HEK293 (cell line): Measurements from ENCODE around the gene RIPOR3.
A peak's percentile ranks its signal among the peaks of the same experiment; 100 is the strongest.

Experiments used
- CTCF ChIA-PET: fragments of 350-600 bp; formaldehyde crosslinking; extraction: SDS; loops from one replicate; lab custom pipeline; 2021; ENCODE audit warnings: antibody characterized with exemption; lab: Yijun Ruan, JAX
- POLR2A ChIA-PET: fragments of 300-600 bp; formaldehyde crosslinking; extraction: SDS; loops from one replicate; lab custom pipeline; 2020; ENCODE audit warnings: antibody characterized with exemption, inconsistent platforms; lab: Yijun Ruan, JAX
- H3K27ac ChIP-seq: fragments of 200-500 bp; sonication (Bioruptor generic); 2 replicates; pipeline ENCODE4 v1.5.1; 2014; ENCODE audit warnings: low read depth, low read length, control low read depth, inconsistent platforms; ENCODE audit errors: extremely low read depth
- H3K36me3 ChIP-seq, 2 experiments: fragments of 200-500 bp in 1 of 2; sonication (Bioruptor generic) in 1 of 2; 1 replicate in 1 of 2; 2 replicates in 1 of 2; pipeline ENCODE4 v1.5.1; 2014 to 2017; ENCODE audit warnings: inconsistent platforms in 2 of 2, low read length in 2 of 2; ENCODE audit not compliant: control insufficient read depth in 2 of 2, insufficient read depth in 1 of 2
- H3K4me1 ChIP-seq: fragments of 200-500 bp; sonication (Bioruptor generic); 2 replicates; pipeline ENCODE4 v1.5.1; 2014; ENCODE audit warnings: mild to moderate bottlenecking, low read length, inconsistent platforms; ENCODE audit not compliant: control insufficient read depth, insufficient read depth
- H3K4me3 ChIP-seq: 2 replicates; pipeline ENCODE4 v1.5.1; 2011; ENCODE audit warnings: low read depth, mild to moderate bottlenecking, control low read depth, low read length, moderate library complexity
- H3K9me3 ChIP-seq: fragments of 200-500 bp; sonication (Bioruptor generic); 2 replicates; pipeline ENCODE4 v1.5.1; 2014; ENCODE audit warnings: low read depth, low read length, inconsistent platforms; ENCODE audit not compliant: control insufficient read depth, insufficient read depth
- KLF1 ChIP-seq: fragments of 450-650 bp; formaldehyde crosslinking; IDR thresholded peaks from 2 replicates; pipeline ENCODE4 v1.5.1; 2016; ENCODE audit warnings: missing biosample characterization, missing genetic modification characterization
- MEIS1 ChIP-seq: sonication (generic); formaldehyde crosslinking; IDR thresholded peaks from 2 replicates; pipeline ENCODE4 v1.8.1; 2022; ENCODE audit warnings: missing genetic modification reagents, mild to moderate bottlenecking, borderline replicate concordance
- ZNF114 ChIP-seq: fragments of 450-650 bp; formaldehyde crosslinking; IDR thresholded peaks from 2 replicates; pipeline ENCODE4 v1.5.0; 2017; ENCODE audit warnings: missing biosample characterization, missing genetic modification characterization
- ZNF121 ChIP-seq: fragments of 450-650 bp; formaldehyde crosslinking; IDR thresholded peaks from 2 replicates; pipeline ENCODE4 v1.5.1; 2016; ENCODE audit warnings: missing biosample characterization, missing genetic modification characterization
- ZNF133 ChIP-seq: fragments of 450-650 bp; formaldehyde crosslinking; IDR thresholded peaks from 2 replicates; pipeline ENCODE4 v1.5.1; 2016; ENCODE audit warnings: missing biosample characterization, missing genetic modification characterization
- ZNF16 ChIP-seq: fragments of 450-650 bp; formaldehyde crosslinking; IDR thresholded peaks from 2 replicates; pipeline ENCODE4 v1.5.1; 2016; ENCODE audit warnings: low read depth, missing biosample characterization, missing genetic modification characterization
- ZNF366 ChIP-seq: fragments of 450-650 bp; formaldehyde crosslinking; conservative IDR thresholded peaks from 2 replicates; pipeline ENCODE4 v1.5.1; 2016; ENCODE audit warnings: missing biosample characterization, missing genetic modification characterization
- ZNF433 ChIP-seq: fragments of 450-650 bp; formaldehyde crosslinking; IDR thresholded peaks from 2 replicates; pipeline ENCODE4 v1.5.1; 2016; ENCODE audit warnings: missing biosample characterization, missing genetic modification characterization, low read depth
- ZNF600 ChIP-seq: fragments of 450-650 bp; formaldehyde crosslinking; IDR thresholded peaks from 2 replicates; pipeline ENCODE4 v1.5.1; 2016; ENCODE audit warnings: missing biosample characterization, missing genetic modification characterization
- ZNF629 ChIP-seq: fragments of 450-650 bp; formaldehyde crosslinking; IDR thresholded peaks from 2 replicates; pipeline ENCODE4 v1.5.1; 2017; ENCODE audit warnings: missing biosample characterization, missing genetic modification characterization
- ZNF664 ChIP-seq: fragments of 450-650 bp; formaldehyde crosslinking; IDR thresholded peaks from 2 replicates; pipeline ENCODE4 v1.5.1; 2016; ENCODE audit warnings: missing biosample characterization, missing genetic modification characterization
- TF ChIP-seq, protein P1 (sequence below): fragments of 450-650 bp; formaldehyde crosslinking; optimal IDR thresholded peaks from 2 replicates; pipeline ENCODE3; 2016; ENCODE audit warnings: missing biosample characterization, mild to moderate bottlenecking, missing genetic modification characterization
- TF ChIP-seq, protein P2 (sequence below): fragments of 450-650 bp; formaldehyde crosslinking; IDR thresholded peaks from 2 replicates; pipeline ENCODE4 v1.5.1; 2016; ENCODE audit warnings: missing biosample characterization, missing genetic modification characterization
- TF ChIP-seq, protein P3 (sequence below): fragments of 450-650 bp; formaldehyde crosslinking; IDR thresholded peaks from 2 replicates; pipeline ENCODE4 v1.5.1; 2016; ENCODE audit warnings: missing biosample characterization, missing genetic modification characterization
- TF ChIP-seq, protein P4 (sequence below): sonication (generic); formaldehyde crosslinking; IDR thresholded peaks from 2 replicates; pipeline ENCODE4 v1.8.1; 2022; ENCODE audit warnings: mild to moderate bottlenecking, moderate library complexity, missing genetic modification reagents
- TF ChIP-seq, protein P5 (sequence below): fragments of 450-650 bp; formaldehyde crosslinking; IDR thresholded peaks from 2 replicates; pipeline ENCODE4 v1.5.1; 2016; ENCODE audit warnings: missing biosample characterization, missing genetic modification characterization

Gene RIPOR3

DNA sequence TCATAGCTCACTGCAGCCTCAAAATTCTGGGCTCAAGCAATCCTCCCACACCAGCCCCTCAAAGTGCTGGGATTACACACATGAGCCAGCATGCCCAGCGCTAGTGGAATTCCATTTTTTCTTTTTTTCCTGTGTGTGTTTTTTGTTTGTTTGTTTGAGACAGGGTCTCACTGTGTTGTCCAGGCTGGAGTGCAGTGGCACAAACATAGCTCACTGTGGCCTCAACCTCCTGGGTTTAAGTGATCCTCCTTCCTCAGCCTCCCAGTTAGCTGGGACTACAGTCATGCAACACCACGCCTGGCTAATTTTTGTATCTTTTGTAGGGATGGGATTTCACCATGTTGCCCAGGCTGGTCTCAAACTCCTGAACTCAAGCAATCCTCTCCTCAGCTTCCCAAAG lies 26.0 kb upstream of the RIPOR3 start:
- ChIA-PET CTCF (interaction anchor here (0.6 to 2.2 kb wide), 4 partner anchors 10 to 135 kb away, joined by 3 to 9 read pairs (median 4); no protein-coding TSS in a partner anchor), POLR2A (no interaction called here)
- Histone ChIP-seq H3K4me1 (peaks cover 3% of the 10 kb centered on the region; the same call in 1 of the 2 replicates), H3K27ac (no peak overlapping the region), H3K36me3 (no peaks in the 10 kb centered on the region), H3K4me3 (no peak overlapping the region), H3K9me3 (no peaks in the 10 kb centered on the region)
- TF ChIP-seq ZNF433 (tag by site-specific recombination): no peak
- TF ChIP-seq MEIS1 (CRISPR knock-in tag): no peak
- 0 out of 2 replicates have a peak, but pooled peaks have one; percentile 5 for TF ChIP-seq ZNF366
- TF ChIP-seq, protein P1, sequence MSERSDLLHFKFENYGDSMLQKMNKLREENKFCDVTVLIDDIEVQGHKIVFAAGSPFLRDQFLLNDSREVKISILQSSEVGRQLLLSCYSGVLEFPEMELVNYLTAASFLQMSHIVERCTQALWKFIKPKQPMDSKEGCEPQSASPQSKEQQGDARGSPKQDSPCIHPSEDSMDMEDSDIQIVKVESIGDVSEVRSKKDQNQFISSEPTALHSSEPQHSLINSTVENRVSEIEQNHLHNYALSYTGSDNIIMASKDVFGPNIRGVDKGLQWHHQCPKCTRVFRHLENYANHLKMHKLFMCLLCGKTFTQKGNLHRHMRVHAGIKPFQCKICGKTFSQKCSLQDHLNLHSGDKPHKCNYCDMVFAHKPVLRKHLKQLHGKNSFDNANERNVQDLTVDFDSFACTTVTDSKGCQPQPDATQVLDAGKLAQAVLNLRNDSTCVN (tag by site-specific recombination): no peak
- TF ChIP-seq ZNF664 (tag by site-specific recombination): no peak
- TF ChIP-seq, protein P2, sequence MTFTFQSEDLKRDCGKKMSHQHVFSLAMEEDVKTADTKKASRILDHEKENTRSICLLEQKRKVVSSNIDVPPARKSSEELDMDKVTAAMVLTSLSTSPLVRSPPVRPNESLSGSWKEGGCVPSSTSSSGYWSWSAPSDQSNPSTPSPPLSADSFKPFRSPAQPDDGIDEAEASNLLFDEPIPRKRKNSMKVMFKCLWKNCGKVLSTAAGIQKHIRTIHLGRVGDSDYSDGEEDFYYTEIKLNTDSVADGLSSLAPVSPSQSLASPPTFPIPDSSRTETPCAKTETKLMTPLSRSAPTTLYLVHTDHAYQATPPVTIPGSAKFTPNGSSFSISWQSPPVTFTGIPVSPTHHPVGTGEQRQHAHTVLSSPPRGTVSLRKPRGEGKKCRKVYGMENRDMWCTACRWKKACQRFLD (tag by site-specific recombination): no peak
- no peak for TF ChIP-seq ZNF133
- no peak for TF ChIP-seq ZNF600 (tag by site-specific recombination)
- TF ChIP-seq ZNF114 (tag by site-specific recombination): no peak
- TF ChIP-seq, protein P3, sequence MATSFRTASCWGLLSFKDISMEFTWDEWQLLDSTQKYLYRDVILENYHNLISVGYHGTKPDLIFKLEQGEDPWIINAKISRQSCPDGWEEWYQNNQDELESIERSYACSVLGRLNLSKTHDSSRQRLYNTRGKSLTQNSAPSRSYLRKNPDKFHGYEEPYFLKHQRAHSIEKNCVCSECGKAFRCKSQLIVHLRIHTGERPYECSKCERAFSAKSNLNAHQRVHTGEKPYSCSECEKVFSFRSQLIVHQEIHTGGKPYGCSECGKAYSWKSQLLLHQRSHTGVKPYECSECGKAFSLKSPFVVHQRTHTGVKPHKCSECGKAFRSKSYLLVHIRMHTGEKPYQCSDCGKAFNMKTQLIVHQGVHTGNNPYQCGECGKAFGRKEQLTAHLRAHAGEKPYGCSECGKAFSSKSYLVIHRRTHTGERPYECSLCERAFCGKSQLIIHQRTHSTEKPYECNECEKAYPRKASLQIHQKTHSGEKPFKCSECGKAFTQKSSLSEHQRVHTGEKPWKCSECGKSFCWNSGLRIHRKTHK (tag by site-specific recombination): no peak
- TF ChIP-seq, protein P4, sequence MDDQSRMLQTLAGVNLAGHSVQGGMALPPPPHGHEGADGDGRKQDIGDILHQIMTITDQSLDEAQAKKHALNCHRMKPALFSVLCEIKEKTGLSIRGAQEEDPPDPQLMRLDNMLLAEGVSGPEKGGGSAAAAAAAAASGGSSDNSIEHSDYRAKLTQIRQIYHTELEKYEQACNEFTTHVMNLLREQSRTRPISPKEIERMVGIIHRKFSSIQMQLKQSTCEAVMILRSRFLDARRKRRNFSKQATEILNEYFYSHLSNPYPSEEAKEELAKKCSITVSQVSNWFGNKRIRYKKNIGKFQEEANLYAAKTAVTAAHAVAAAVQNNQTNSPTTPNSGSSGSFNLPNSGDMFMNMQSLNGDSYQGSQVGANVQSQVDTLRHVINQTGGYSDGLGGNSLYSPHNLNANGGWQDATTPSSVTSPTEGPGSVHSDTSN: no peak
- TF ChIP-seq, protein P5, sequence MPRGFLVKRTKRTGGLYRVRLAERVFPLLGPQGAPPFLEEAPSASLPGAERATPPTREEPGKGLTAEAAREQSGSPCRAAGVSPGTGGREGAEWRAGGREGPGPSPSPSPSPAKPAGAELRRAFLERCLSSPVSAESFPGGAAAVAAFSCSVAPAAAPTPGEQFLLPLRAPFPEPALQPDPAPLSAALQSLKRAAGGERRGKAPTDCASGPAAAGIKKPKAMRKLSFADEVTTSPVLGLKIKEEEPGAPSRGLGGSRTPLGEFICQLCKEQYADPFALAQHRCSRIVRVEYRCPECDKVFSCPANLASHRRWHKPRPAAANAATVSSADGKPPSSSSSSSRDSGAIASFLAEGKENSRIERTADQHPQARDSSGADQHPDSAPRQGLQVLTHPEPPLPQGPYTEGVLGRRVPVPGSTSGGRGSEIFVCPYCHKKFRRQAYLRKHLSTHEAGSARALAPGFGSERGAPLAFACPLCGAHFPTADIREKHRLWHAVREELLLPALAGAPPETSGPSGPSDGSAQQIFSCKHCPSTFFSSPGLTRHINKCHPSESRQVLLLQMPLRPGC (tag by site-specific recombination): no peak
- TF ChIP-seq ZNF121: peak; percentile 94
- TF ChIP-seq ZNF629 (tag by site-specific recombination): no peak

DNA sequence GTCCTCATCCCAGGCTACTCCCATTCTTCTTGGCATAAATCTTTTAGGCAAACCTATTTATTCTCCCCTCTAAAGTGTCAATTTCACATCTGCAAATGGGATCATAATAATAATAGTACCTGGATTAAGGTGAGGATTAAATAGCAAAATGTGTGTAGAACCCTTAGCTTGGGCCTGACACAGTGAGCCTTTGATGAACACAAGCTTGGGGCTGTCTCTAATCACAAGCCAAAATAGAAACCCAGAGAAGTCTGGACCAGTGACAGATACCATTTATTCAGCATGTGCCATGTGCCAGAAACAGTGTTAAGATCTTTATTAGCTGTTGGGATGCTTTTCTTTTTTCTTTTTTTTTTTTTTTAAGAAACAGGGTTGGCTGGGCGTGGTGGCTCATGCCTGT lies 25.2 kb upstream of the RIPOR3 start:
- CTCF ChIA-PET: no interaction called here
- peaks cover 3% of the 10 kb centered on the region; the same call in 1 of the 2 replicates for H3K4me1 ChIP-seq
- POLR2A ChIA-PET: no interaction called here
- no peak overlapping the region for H3K27ac ChIP-seq
- no peak overlapping the region for H3K4me3 ChIP-seq
- TF ChIP-seq ZNF16 (tag by site-specific recombination) (no peak), KLF1 (tag by site-specific recombination) (0 out of 2 replicates have a peak, but pooled peaks have one; percentile 18)
- no peaks in the 10 kb centered on the region for H3K9me3 ChIP-seq
- no peaks in the 10 kb centered on the region for H3K36me3 ChIP-seq
